Omental fat pad (tissue), 4 donors: ENCODE measurements around the gene GOLGA1. TPM values are rescaled to one million over a fixed set of nuclear protein-coding genes. Genes with fewer than 3 reads are reported as not detected.

ENCODE experiments used
- ATAC-seq: fragments of 150-250 bp; one replicate; pipeline ENCODE4 v1.9.1; 2016; ENCODE audit warnings: mild to moderate bottlenecking, moderate library complexity; ENCODE audit not compliant: low FRiP score
- DNase-seq: peaks from one replicate; pipeline ENCODE4 v3.0.0-alpha.2; 2019; ENCODE audit warnings: low spot score
- CTCF ChIP-seq, 3 donors: fragments of 450-650 bp; IDR thresholded peaks; one replicate each; pipeline ENCODE4 v1.5.1; 2016 to 2017; ENCODE audit warnings: antibody characterized with exemption in 3 of 3, mild to moderate bottlenecking in 3 of 3, moderate library complexity in 2 of 3
- small RNA-seq: library from RNA; depleted of rRNA; stranded (forward); fragments of <200 nt; gene quantifications from one replicate; pipeline ENCODE3, GENCODE V24; 2016
- total RNA-seq, 4 donors: library from RNA; depleted of rRNA; stranded (reverse); fragments of >200 nt; gene quantifications; one replicate each; pipeline ENCODE4 v1.1.0, GENCODE V29; 2016

Gene GOLGA1
- total RNA-seq, 4 donors from 2014 or later, result 13.3 to 31.5 (median 19.7) TPM

GRCh38 chr9:124835026-124835557 lies 105.8 kb downstream of the GOLGA1 start:
- ATAC-seq (peak; percentile 24), DNase-seq (peak; percentile 43)
- no peak for TF ChIP-seq CTCF (IDR thresholded peaks at IDR 0.05)

- TF ChIP-seq CTCF (IDR thresholded peaks at IDR 0.05), result no peak
- DNase-seq (no peak), ATAC-seq (peak; percentile 27)
Measured at GRCh38 chr9:124834591-124834990, 106.3 kb downstream of the GOLGA1 start.

GRCh38 chr9:124831642-124832364 lies 109.1 kb downstream of the GOLGA1 start:
- ATAC-seq (no peak), DNase-seq (no peak)
- TF ChIP-seq CTCF (IDR thresholded peaks at IDR 0.05), result no peak

GRCh38 chr9:124830593-124830992 lies 110.3 kb downstream of the GOLGA1 start:
- ATAC-seq (no peak), DNase-seq (no peak)
- TF ChIP-seq CTCF (IDR thresholded peaks at IDR 0.05), result no peak

GRCh38 chr9:124829334-124829669 lies 111.6 kb downstream of the GOLGA1 start:
- DNase-seq (no peak), ATAC-seq (no peak)
- TF ChIP-seq CTCF (IDR thresholded peaks at IDR 0.05), result no peak

GRCh38 chr9:124828489-124829333 lies 112.2 kb downstream of the GOLGA1 start:
- ATAC-seq, result no peak
- DNase-seq, result no peak
- TF ChIP-seq CTCF (IDR thresholded peaks at IDR 0.05), result no peak

Small RNA genes within 50 kb of the gene (small RNA-seq; reads per million reads assigned to genes)
- not detected for gene RNU4-82P

Other genes with a start within 250 kb of the GOLGA1 start
- gene NR6A1, start 169.8 kb downstream of the GOLGA1 start, total RNA-seq, result 1 to 10 TPM in 2 of 4 donors, under 1 TPM in 2; 0.95 to 1.2 (median 1.0) TPM
- 10 to 100 TPM in 2 of 4 donors, 1 to 10 TPM in 2; 6.0 to 62.6 (median 10.8) TPM for gene OLFML2A, start 163.9 kb downstream of the GOLGA1 start, total RNA-seq
- gene WDR38, start 87.6 kb downstream of the GOLGA1 start, total RNA-seq, result under 1 TPM in 1 of 4 donors, not detected in 3; 0.36 TPM
- 1,000 to 10,000 TPM; 1,657 to 2,235 (median 2,199) TPM for gene RPL35, start 79.1 kb downstream of the GOLGA1 start, total RNA-seq
- 10 to 100 TPM; 21.8 to 55.4 (median 24.7) TPM for gene ARPC5L, start 79.0 kb downstream of the GOLGA1 start, total RNA-seq
- 1 to 10 TPM; 4.0 to 9.1 (median 6.6) TPM for gene SCAI, start 202.4 kb upstream of the GOLGA1 start, total RNA-seq
- 10 to 100 TPM; 32.6 to 43.2 (median 36.4) TPM for gene PPP6C, start 248.7 kb upstream of the GOLGA1 start, total RNA-seq